HG03460 (cell line): ENCODE data around the gene SREBF2.

Experiments
- ATAC-seq: cut with Tn5 transposase; IDR thresholded peaks from one replicate; pipeline ENCODE4 v1.9.1; 2021; ENCODE audit not compliant: unreplicated experiment

SREBF2 gene

DNA sequence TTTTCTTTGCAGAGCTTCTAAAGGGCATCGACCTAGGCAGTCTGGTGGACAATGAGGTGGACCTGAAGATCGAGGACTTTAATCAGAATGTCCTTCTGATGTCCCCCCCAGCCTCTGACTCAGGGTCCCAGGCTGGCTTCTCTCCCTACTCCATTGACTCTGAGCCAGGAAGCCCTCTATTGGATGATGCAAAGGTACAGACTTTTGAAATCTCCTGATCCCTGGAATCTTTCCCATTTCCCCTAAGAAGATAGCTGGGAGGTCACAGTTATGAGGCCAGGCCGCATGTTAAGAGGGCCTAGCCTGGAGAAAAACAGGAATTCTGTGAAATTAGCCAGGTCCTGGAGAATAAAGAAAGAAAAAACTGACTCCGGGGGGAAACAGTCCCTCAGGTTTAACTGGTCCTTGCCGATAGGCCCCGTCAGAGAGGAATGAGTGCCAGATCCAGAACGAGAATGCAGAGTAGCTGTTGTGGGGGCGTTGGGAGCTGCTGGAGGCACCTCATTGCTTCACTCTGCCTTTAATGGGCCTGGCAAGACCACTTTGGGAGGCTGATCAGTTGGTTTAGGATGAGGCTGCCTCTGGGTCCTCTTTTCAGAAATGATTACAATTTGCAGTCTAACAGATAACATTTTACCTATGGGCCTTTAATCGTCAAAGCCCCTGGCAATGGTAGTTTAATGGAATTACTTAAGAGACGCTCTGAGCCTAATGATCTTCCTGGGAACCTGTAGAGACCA is 42.8 kb downstream of the SREBF2 start:
- no peak for ATAC-seq

DNA sequence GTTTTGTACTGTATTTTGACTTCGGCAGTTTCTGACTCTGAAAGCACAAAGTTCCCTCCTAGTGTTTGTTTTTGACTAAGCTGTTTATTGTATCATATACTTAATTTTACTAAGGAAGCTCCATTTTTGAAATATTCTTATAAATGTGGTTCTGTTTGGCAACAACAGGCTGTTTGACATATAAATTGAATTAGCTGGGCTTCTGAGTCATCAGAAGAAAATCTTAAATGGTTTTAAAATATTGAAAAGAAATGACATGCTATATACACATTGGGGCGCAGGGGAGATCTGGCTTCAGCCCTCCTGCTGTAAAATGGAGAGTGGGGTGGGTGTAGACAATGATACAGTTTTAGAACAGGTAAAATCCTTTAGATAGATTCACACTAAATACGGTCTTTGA is 43.4 kb downstream of the SREBF2 start:
- no peak for ATAC-seq

GRCh38 chr22:41876675-41877074 is 43.8 kb downstream of the SREBF2 start:
- ATAC-seq, result no peak

- no peak for ATAC-seq
Measured at GRCh38 chr22:41880653-41881052, 47.7 kb downstream of the SREBF2 start.

- no peak for ATAC-seq
Measured at GRCh38 chr22:41883400-41883799, 50.5 kb downstream of the SREBF2 start.

- no peak for ATAC-seq
Measured at GRCh38 chr22:41885116-41885515, 52.2 kb downstream of the SREBF2 start.

DNA sequence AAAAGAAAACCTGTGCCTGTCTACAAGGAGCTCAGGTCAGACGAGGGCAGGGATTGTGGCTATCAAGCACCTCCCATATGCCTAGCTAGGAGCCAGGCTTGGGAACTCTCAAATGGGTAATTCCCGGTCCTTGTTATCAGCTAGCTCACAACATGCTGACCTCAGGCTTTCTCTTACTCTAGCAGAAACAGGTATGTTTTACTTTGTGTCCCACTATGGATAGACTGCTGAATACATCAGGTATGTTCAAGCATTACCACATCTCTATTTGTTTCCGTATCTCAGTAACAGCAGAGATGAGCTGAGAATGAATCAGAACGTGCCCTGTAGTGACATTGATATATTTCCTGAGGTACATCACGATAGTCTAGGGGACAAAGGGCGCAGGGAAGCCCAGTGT is 52.6 kb downstream of the SREBF2 start:
- ATAC-seq, result no peak

GRCh38 chr22:41888627-41889200 is 55.8 kb downstream of the SREBF2 start:
- no peak for ATAC-seq

DNA sequence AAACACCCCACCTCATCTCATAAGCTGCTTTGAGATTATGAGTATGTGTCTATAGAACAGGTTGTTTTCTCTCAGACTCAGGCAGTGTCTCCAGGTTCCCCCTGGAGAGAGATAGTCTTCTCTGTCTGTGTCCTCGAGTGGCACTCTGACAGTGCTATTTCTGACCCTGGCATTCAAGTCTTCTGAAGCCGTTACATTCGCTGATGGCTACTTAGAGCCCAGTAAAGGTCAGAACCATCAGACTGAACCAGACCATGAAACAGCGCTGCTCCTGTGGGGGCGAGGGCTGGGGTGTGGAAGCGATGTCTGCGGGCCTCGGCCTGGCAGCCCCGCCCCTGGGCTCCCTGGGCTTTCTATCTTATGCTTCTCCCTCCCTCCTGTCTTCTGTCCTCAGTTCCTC is 58.5 kb downstream of the SREBF2 start:
- no peak for ATAC-seq

DNA sequence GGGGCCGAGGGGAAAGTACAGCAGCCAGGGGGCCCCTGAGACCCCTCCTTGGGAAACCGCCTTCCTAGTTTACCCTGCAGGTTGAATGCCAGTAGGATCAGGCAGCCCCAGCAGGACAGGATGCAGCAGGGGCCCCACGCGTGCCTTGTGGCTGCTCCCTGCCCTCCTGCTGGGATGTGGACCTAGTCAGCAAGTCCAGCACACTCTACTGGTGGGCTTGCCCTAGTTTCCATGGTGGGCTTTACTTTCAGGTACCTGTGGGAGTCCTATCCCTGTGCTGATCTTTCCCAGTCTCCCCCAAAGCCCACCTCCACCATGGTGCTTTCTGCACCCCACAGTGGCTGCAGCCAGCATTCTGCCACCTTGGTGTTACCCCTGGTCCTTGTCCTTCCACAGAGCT is 59.8 kb downstream of the SREBF2 start:
- no peak for ATAC-seq

GRCh38 chr22:41893591-41894375 is 60.9 kb downstream of the SREBF2 start:
- ATAC-seq, result no peak

GRCh38 chr22:41898645-41899044 is 65.7 kb downstream of the SREBF2 start:
- ATAC-seq, result no peak

DNA sequence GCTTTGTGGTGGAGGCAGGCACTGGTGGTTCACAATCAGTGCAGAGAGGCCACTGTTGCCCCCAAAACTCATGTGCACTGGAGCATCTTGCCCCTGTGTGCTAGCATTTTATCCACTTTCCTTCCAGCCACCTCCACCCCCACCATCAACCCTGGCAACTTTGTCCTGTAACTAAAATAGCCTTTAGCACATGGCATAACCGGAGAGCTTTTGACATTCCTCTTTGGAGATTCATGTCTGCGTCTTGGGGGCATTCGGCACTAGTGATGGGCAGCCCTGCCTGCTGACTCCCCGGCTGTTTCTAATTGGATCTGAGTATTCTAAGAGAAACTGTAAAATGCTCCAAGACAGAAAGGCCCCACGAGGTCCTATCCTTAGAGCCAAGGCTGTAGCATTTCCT is 66.2 kb downstream of the SREBF2 start:
- ATAC-seq, result no peak

DNA sequence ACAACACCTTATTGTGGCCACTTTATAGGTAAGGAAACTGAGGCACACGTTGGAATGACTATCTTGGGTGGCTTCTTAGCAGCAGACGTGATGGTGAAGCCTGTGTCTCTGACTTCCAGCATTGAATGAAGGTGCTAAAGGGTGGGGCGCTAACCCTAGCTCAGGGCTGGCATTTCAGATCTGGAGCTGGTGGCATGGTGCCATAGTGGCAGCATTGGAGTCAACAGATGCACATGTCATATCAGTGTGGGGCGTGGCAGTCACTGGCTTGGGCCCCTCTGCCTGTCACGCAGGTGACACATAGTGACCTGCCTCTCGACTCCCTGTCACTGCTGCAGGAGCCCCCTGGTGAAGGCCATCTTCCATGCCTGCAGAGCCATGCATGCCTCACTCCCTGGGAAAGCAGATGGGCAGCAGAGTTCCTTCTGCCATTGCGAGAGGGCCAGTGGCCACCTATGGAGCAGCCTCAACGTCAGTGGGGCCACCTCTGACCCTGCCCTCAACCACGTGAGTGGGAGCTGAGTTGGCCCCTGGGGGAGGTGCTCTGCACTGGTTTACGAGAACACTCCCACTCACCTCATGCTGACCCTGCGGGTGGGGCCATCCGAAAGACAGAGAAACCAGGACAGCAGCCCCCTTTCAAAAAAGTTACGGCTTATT is 67.2 kb downstream of the SREBF2 start:
- no peak for ATAC-seq

DNA sequence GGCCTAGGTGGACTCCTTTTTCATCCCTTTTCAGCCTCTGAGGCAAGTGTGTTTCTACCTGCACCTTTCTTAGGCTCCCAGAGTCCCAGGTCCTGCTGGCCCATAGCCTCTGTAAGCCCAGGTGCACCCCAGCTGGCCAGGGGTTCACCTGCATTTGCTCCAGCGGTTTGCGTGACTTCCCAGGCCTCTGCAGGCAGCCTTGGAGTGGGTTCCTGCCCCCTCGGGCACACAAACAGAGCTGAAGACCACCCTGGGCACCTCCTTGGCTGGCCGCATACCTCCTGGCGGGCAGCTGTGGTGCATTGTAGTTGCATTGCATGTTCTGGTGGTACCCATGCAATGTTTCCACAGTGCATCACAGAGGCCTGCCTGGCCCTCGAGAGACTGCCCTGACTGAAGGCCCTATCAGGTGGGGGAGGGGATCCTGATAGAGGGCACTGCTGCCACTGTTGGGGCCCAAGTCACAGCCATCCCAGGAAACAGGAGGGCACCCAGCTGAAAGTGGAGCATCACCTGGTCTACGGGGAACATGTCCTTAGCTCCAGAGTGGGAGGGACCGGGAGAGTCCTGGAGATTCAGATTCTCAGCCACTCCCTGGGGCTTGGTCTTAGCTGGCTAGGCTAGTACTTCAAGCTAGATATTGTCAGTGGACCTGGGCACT is 67.9 kb downstream of the SREBF2 start:
- no peak for ATAC-seq

DNA sequence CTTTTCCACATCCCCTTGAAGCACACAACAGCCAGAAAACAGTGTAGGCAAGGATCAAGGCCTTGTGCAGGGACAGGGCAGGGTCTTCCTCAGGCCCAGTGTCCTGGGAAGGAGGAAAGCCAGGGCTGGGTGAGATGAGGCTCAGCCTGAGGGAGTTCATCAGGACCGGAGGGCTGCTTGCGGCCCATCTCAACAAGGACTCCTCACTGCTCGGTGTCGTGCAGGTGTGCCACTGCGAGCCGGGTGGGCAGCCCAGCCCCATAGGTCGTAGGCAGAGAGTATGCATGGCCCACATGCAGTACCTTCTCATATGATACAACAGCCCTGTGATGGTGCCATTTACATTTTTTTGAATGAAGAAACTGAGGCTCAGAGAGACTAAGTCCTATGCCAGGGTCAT is 69.1 kb downstream of the SREBF2 start:
- no peak for ATAC-seq

DNA sequence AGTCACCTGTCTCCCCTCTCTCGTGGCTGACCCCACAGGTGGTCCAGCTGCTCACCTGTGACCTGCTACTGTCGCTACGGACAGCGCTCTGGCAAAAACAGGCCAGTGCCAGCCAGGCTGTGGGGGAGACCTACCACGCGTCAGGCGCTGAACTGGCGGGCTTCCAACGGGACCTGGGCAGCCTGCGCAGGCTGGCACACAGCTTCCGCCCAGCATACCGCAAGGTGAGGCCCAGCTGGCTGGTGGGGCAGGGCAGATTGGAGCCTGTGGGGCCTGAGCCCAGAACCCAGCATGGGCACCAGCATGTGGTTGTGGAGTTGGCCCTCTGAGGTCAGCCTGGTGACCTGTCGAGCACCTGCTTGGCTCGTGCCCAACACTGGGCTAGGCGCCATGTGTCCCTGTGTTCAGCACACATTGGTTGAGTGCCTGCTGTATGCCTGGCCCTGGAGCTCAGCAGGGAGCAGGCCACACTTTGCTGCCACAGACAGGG is 70.1 kb downstream of the SREBF2 start:
- no peak for ATAC-seq

DNA sequence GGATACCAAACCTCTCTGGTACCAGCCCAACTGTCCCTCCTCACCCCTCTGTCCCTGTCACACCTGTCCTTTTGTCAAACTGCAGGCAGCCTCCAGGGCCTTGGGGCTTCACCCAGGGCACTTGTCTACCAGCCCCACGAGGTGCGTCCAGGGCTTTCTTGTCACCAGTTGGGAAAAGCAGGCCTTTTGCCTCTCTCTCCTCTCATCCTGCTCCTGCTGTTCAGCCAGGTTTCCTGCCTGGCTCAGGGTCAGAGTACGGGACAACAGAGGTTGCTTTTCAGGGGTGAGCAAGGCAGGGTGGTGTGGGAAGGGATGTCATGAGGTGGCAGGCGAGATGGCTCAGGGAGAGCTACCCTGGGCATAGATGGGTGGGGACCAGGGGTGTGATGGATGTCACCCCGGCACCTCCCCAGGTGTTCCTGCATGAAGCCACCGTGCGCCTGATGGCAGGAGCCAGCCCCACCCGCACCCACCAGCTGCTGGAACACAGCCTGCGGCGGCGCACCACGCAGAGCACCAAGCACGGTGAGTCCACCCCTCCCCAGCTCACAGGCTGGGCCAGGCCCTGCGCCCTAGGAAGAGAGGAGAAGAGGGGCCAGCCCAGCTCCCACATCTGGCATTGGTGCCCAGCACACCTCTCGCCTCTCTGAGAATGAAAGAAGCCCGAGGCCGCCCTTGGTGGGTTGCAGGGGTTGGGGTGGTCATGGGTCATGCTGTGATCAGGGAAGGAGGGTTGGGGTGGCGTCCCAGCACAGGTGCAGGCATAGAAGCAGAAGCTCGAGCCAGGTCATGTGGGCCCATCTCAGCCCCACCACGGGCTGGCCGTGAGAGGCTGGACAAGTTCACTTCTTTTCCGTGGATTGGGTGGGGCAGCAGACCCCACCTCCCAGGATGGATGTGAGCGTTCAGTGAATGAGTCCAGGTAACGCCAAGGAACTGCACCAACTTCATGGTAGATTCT is 71.8 kb downstream of the SREBF2 start:
- ATAC-seq, result no peak

DNA sequence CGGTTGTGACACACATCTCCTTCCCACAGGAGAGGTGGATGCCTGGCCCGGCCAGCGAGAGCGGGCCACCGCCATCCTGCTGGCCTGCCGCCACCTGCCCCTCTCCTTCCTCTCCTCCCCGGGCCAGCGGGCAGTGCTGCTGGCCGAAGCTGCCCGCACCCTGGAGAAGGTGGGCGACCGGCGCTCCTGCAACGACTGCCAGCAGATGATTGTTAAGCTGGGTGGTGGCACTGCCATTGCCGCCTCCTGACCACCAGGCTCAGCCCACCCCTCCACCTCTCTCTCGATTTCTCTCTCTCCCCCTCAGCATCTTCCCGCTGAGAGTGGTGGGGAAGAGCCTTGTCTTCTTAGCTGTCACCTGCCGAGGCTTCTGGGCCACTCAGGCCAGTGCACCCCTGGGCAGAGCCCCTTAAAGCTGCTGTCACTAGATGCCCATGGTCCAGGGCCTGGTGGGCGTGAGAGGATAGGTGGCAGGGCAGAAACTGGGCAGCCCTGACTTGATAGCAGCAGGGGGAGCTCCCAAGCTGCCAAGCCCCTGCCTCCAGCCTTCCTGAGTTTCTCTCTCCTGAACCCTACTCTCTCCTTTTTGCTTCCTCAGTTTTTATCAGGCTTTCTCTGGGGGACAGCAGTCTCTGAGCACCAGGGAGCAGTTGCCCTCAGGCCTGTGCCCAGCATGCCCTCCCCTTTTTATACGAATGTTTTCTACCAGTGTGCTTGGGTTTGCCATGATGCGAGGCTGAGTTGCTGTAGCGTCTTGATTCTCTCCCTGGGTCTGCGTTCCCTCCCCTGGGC is 72.7 kb downstream of the SREBF2 start:
- ATAC-seq, result no peak
